Transverse colon (tissue), 4 donors: ENCODE data around the gene ANKRD23. TPM values are rescaled to one million over a fixed set of nuclear protein-coding genes. Genes with fewer than 3 reads are reported as not detected.

Experiments used
- DNase-seq: peaks from one replicate; pipeline ENCODE4 v3.0.0-alpha.2; 2019
- H3K27ac ChIP-seq, 4 donors: fragments of 200-600 bp; sonication (generic); 2 replicates each; pipeline ENCODE4 v1.5.1; 2016 to 2018; ENCODE audit warnings: inconsistent platforms in 4 of 4
- H3K27me3 ChIP-seq: fragments of 200-600 bp; sonication (generic); 2 replicates; pipeline ENCODE4 v1.5.1; 2017; ENCODE audit warnings: inconsistent platforms
- H3K36me3 ChIP-seq, 4 donors: fragments of 200-600 bp; sonication (generic); 2 replicates each; pipeline ENCODE4 v1.5.1; 2017 to 2019; ENCODE audit warnings: inconsistent platforms in 4 of 4
- H3K4me1 ChIP-seq, 4 donors: fragments of 200-600 bp; sonication (generic); 2 replicates each; pipeline ENCODE4 v1.5.1; 2017 to 2020; ENCODE audit warnings: inconsistent platforms in 4 of 4
- H3K4me3 ChIP-seq, 4 donors: fragments of 200-600 bp; sonication (generic); 1 replicate in 1 of 4; 2 replicates in 3 of 4; pipeline versions ENCODE4 v1.5.1 to v1.6.1; 2017 to 2019; ENCODE audit warnings: inconsistent platforms in 4 of 4
- H3K9me3 ChIP-seq, 2 donors: fragments of 200-600 bp; sonication (generic); 2 replicates each; pipeline ENCODE4 v1.5.1; 2017 to 2019; ENCODE audit warnings: inconsistent platforms in 2 of 2
- EP300 ChIP-seq: sonication (generic); formaldehyde crosslinking; IDR thresholded peaks from one replicate; pipeline ENCODE4 v1.6.1; 2017; ENCODE audit warnings: antibody characterized with exemption, low read depth
- POLR2A ChIP-seq: fragments of 450-650 bp; IDR thresholded peaks from one replicate; pipeline ENCODE4 v1.6.1; 2016; ENCODE audit warnings: antibody characterized with exemption, mild to moderate bottlenecking, moderate library complexity
- POLR2AphosphoS5 ChIP-seq, 3 donors: sonication (generic); formaldehyde crosslinking; IDR thresholded peaks; one replicate each; pipeline ENCODE4 v1.6.1; 2016; ENCODE audit warnings: antibody characterized with exemption in 3 of 3
- WGBS, 2 donors: methylation state at CpG; one replicate each; pipeline ENCODE4 v1.1.5; 2018; ENCODE audit warnings: low coverage in 1 of 2; 5-methylcytosine and 5-hydroxymethylcytosine counted together
- in situ Hi-C, 4 donors: fragments of 200-750 bp; cut with MboI; loops; one replicate each; pipeline versions ENCODE4 v1.15.0 to v1.15.1; 2017; ENCODE audit warnings: low sequenced_read_pairs in 3 of 4, low pct_ligation_motif_present in 1 of 4, low pct_unique_long_range_greater_than_20kb in 1 of 4
- intact Hi-C: fragments of 100-400 bp; cut with DNase I; formaldehyde crosslinking; loops from one replicate; pipeline ENCODE4 v1.15.1; 2023; ENCODE audit warnings: low total_unique reads
- total RNA-seq, 4 donors: library from RNA; depleted of rRNA; stranded (reverse); fragments of >200 nt; gene quantifications; one replicate each; pipeline ENCODE4 v1.1.0, GENCODE V29; 2016
- TF ChIP-seq, protein P1 (sequence below), 5 experiments: fragments of 200-600 bp in 3 of 5; fragments of 450-650 bp in 2 of 5; sonication (generic) in 3 of 5; IDR thresholded peaks; 1 replicate in 2 of 5; 2 replicates in 3 of 5; pipeline ENCODE4 v1.5.1; 2016 to 2017; ENCODE audit warnings: antibody characterized with exemption in 5 of 5, inconsistent platforms in 3 of 5, mild to moderate bottlenecking in 2 of 5, moderate library complexity in 1 of 5

Gene ANKRD23
- total RNA-seq, 4 donors from 2014 or later, result 4.1 to 22.7 (median 7.0) TPM

DNA sequence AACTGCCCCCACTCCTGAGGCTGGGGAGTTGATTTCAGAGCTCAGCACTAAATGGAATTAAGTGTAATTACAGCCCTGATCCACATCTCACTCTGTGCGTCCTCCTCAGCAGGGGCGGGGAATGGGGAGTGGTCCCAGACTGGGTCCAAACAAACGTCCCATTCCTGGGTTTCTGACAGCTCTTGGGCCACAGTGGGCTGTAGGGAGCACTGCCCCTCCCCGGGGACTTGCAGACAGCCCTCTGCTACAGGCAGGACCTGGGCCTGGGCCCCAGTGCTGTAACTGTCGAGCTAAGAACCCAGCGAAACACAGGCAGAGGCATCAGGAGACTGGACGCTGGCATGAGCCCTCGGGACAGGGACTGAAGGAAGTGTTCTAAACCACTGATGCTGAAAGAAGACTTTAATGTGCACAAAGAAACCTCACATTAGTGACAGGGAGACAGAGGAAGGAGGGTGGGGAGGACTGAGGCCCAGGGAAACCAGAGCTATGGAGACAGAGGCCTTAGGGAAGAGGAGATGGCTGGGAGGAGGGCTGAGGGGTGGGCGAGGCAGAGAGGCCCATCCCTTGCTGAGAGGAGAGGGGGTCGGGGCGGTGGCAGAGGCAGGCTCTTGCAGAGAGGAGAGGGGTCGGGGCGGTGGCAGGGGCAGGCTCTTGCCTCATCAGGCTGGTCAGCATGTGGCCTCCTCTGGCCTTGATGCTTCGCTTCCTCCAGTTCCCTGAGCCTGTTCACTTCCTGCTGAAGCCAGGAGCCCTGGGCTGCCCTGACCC, 31.9 kb upstream of the ANKRD23 start:
- no peak overlapping the region for H3K4me3 ChIP-seq
- H3K27me3 ChIP-seq, result no peaks in the 10 kb centered on the region
- no peaks in the 10 kb centered on the region for H3K9me3 ChIP-seq
- peaks cover 5 to 17% (median 8%) of the 10 kb centered on the region in 4 donors for H3K4me1 ChIP-seq
- DNase-seq, result no peak
- intact Hi-C loops (no loop called here), in situ Hi-C loops (no loop called here)
- WGBS, 2 donors, result 83% methylated on average over 13 of the region's 14 CpGs; no CpG with 5 or more reads in 1 of the 2 donors
- no peaks in the 10 kb centered on the region for H3K36me3 ChIP-seq
- TF ChIP-seq, protein P1, sequence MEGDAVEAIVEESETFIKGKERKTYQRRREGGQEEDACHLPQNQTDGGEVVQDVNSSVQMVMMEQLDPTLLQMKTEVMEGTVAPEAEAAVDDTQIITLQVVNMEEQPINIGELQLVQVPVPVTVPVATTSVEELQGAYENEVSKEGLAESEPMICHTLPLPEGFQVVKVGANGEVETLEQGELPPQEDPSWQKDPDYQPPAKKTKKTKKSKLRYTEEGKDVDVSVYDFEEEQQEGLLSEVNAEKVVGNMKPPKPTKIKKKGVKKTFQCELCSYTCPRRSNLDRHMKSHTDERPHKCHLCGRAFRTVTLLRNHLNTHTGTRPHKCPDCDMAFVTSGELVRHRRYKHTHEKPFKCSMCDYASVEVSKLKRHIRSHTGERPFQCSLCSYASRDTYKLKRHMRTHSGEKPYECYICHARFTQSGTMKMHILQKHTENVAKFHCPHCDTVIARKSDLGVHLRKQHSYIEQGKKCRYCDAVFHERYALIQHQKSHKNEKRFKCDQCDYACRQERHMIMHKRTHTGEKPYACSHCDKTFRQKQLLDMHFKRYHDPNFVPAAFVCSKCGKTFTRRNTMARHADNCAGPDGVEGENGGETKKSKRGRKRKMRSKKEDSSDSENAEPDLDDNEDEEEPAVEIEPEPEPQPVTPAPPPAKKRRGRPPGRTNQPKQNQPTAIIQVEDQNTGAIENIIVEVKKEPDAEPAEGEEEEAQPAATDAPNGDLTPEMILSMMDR (IDR thresholded peaks at IDR 0.05), result no peak
- TF ChIP-seq POLR2A (no peak), POLR2AphosphoS5 (IDR thresholded peaks at IDR 0.05) (no peak)
- H3K27ac ChIP-seq, result no peak overlapping the region

DNA sequence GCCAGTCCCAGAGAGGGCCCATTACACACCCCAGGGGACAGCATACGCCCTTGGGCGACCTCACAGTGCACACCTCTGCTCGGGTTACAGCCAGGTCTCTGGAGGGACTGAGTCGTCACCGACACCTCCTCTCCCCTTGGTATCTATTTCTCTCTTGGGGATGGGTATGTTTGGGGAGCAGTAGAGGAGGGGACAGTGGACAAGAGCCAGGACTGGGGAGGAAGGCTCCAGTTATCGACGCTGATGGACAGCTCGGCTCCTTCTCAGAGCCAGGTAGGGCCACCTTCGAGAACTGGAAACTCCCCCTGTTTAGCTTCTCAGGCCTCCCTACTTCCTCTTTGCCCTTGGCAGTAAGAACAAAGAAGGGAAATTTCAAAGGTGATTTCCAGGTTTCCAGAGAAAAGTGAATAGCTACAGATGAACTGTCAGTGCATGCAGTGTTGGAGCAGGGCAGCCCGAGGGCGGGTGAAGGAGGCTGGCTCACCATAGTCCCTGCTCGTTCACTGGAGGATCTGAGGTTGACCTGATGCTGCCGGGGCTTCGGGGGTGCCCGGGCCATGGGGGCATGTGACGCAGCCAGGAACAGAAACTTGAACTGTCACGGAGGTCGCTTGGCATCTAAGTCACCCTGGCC, 30.5 kb upstream of the ANKRD23 start:
- in situ Hi-C loops, result no loop called here
- WGBS, 2 donors, result 30 to 51% methylated on average over 2 to 18 of the region's 18 CpGs
- peak overlapping the region in 2 of 4 donors; percentile 6 to 54 for H3K27ac ChIP-seq
- no peaks in the 10 kb centered on the region for H3K36me3 ChIP-seq
- no peak overlapping the region for H3K4me3 ChIP-seq
- no peaks in the 10 kb centered on the region for H3K9me3 ChIP-seq
- no peak for TF ChIP-seq EP300
- H3K4me1 ChIP-seq, result peaks cover 10 to 22% (median 13%) of the 10 kb centered on the region in 4 donors
- no peaks in the 10 kb centered on the region for H3K27me3 ChIP-seq
- intact Hi-C loops, result no loop called here
- no peak for DNase-seq

DNA sequence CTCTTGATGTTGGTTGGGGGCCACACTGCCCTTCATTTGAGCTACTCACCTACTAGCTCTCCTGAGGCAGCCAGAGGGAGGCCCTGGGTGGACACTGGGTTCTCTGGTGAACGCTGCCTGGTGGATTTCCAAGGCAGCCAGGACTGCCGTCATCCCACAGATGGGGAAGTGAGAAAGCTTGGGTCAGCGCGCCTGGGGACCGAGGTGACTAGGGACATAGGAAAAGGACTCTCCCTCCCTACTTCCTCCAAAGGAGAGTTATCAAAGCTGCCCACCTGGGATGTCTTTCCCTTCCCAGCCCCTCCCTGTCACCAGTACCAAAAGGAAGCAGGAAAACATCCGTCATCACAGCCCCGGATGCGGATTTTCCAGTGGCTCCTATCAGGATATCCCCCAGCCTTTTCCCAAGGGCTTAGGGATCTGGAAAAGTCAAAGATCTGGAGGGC, 29.9 kb upstream of the ANKRD23 start:
- no peaks in the 10 kb centered on the region for H3K27me3 ChIP-seq
- H3K9me3 ChIP-seq, result no peaks in the 10 kb centered on the region
- peaks cover 10 to 22% (median 13%) of the 10 kb centered on the region in 4 donors for H3K4me1 ChIP-seq
- TF ChIP-seq, protein P1 (IDR thresholded peaks at IDR 0.05), result no peak
- peak; percentile 47 for DNase-seq
- no peak overlapping the region for H3K4me3 ChIP-seq
- H3K27ac ChIP-seq, result peak overlapping the region in 2 of 4 donors; percentile 25 to 54
- in situ Hi-C loops, result no loop called here
- WGBS, 2 donors, result 74% methylated on average over 8 of the region's 8 CpGs; no CpG with 5 or more reads in 1 of the 2 donors
- intact Hi-C loops, result no loop called here
- H3K36me3 ChIP-seq, result no peaks in the 10 kb centered on the region

DNA sequence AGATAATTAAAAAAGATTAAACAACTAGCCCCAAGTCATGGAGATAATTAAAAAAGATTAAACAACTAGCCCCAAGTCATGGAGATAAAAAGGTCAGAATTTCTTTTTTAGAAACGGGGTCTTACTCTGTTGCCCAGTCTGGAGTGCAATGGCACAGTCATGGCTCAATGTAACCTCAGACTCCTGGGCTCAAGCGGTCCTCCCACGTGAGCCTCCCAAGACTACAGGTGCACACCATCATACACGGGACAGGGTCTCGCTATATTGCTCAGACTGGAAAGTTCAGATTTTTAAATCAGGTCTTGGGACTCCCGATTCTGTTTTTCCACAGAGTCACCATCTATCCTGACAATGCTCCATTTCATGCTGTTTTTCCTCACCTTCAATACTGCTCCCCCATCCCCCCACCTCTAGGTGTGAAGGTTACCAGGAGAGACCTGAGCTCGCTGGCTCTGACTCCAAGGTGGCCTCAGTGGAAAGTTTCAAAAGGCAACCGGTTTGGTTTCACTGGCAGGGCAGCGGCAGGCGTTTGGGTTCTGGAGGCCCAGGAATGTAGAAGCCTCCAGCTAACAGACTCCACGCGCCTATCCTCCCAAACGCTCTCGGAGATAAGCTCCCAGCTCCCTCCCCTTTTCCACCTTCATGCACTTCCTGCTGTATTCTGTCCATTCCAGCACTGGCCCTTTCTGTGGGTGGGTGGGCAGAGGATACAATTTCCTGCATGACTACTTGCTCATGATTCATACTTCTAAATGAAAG, 28.9 kb upstream of the ANKRD23 start:
- no peak for DNase-seq
- no peak overlapping the region for H3K4me3 ChIP-seq
- H3K4me1 ChIP-seq, result peaks cover 10 to 26% (median 19%) of the 10 kb centered on the region in 4 donors
- intact Hi-C loops, result no loop called here
- no peaks in the 10 kb centered on the region for H3K27me3 ChIP-seq
- in situ Hi-C loops, result no loop called here
- TF ChIP-seq, protein P1 (IDR thresholded peaks at IDR 0.05), result no peak
- TF ChIP-seq POLR2A (no peak), EP300 (no peak), POLR2AphosphoS5 (IDR thresholded peaks at IDR 0.05) (no peak)
- 60 to 77% methylated on average over 1 to 14 of the region's 14 CpGs for WGBS, 2 donors
- H3K9me3 ChIP-seq, result no peaks in the 10 kb centered on the region
- no peaks in the 10 kb centered on the region for H3K36me3 ChIP-seq
- peak overlapping the region in 2 of 4 donors; percentile 25 to 54 for H3K27ac ChIP-seq
